GM21381 (cell line): ENCODE data around the gene SLIT3.
"Not testable (repeated sequence)": the region's sequence is repeated elsewhere in the genome, so short reads cannot be mapped to it uniquely, and the experiment has no call there.

Source experiments
- ATAC-seq: cut with Tn5 transposase; IDR thresholded peaks from one replicate; pipeline ENCODE4 v1.9.1; 2021; ENCODE audit warnings: mild to moderate bottlenecking, moderate library complexity; ENCODE audit not compliant: unreplicated experiment

SLIT3 gene

DNA sequence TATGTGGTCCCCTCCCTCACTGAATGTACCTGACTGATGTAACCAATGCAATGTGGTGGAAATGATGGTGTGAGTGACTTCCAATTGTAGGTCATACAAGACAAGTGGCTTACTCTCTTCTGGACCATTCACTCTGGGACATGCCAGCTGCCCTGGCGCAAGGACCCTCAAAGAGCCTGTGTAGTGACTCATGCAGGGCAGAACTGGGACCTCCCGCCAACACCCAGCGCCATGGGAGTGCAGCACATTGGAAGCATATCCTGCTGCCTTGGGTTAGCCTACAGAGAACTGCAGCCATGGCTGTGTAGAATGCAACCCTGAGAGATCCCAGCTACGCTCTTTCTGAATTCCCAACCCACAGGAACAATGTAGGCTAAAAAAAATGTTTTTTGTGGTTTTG is 631.8 kb downstream of the SLIT3 start:
- ATAC-seq: no peak

DNA sequence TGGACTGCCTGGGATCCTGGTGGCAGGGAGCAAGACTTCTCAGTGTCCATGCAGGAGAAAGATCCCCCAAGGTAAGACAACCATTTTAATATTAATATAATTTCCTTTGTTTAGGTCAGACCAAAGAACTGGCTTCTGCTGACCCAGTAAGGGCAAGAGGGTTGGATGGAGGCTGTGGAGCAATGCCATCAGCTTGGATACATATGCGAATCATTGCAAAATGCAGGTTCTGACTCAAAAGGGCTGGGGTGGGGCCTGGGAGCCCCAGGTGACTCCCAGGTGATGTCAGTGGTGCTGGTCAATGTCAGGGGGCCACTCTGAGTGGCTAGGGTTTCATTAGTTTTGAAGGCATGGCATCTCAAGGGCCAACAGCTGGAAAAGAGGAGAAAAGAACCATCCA is 632.9 kb downstream of the SLIT3 start:
- ATAC-seq: no peak

DNA sequence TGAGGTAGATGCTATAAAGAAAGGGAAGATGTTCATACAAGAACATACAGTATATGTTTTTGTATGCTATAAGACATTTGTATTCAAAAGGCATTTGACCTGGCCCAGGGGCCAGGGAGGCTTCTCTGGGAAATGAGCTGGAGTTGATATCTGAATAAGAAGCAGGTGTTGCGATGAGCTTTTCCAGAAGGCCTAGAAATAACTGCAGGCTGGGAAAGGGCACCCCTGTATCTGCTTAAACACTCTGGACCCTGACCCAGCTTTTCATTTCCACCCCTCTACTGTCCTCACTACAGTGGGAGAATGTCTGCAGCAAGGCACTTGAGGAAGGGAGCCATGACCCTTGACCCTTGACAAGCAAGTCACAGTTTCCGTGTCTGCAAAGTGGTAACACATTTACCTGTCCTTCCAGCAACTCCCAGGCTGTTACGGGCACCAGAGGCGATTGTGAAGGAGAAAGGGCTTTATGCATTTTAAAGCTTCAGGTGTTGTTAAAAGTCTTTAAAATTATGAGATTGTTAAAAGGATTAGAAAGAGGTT is 633.6 kb downstream of the SLIT3 start:
- ATAC-seq: no peak

DNA sequence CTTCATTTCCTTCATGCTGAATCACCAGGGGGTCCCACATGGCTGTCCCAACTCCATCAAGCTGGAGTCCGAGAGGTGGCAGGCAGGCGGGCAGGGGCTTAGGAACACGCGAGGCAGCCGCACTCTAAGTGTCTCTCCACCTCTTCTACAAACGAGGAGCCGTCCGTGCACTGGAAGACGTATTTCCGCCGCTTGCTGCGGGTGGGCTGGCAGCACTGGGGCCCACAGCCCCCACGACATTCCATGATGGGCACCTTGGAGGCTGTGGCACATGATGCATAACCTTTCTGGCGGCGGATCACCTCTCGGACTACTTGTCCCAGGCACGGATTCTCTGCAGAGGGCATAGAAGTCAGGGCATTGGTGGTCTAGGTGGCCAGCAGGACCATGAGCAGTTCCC is 634.6 kb downstream of the SLIT3 start:
- no peak for ATAC-seq

DNA sequence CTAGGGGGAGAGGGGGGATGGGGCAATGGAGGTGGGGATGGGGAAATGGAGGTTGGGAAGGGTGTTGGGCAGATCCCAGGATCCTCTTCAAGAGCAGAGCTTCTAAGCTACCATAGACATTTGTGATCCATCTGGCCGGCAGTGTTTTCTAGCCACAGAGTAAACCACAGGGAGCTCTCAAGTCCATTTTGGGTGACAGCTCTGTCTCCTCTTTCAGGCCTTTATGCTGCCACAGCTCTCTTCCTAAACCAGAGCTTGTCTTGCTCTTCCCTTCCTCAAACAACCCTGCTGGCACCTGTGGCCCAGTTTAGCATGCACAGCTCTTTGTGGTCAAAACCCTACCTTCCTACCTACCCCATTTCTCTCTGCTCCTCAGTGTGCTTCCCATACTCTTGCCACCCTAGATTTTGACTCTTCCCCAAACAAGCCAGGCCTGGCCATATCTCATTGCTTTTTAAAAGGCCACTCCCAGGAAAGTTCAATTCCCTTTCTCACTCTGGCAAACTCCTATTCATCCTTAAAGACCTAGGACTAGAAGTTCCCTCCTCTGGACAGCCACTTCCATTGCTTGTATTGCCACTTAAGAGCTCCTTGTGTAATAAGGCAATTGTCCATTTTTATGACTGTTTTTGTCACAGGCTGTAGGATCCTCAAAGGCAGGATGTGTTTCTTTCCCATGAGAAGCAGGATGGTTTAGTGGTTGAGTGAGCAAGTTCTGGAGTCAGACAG is 637.5 kb downstream of the SLIT3 start:
- no peak for ATAC-seq

DNA sequence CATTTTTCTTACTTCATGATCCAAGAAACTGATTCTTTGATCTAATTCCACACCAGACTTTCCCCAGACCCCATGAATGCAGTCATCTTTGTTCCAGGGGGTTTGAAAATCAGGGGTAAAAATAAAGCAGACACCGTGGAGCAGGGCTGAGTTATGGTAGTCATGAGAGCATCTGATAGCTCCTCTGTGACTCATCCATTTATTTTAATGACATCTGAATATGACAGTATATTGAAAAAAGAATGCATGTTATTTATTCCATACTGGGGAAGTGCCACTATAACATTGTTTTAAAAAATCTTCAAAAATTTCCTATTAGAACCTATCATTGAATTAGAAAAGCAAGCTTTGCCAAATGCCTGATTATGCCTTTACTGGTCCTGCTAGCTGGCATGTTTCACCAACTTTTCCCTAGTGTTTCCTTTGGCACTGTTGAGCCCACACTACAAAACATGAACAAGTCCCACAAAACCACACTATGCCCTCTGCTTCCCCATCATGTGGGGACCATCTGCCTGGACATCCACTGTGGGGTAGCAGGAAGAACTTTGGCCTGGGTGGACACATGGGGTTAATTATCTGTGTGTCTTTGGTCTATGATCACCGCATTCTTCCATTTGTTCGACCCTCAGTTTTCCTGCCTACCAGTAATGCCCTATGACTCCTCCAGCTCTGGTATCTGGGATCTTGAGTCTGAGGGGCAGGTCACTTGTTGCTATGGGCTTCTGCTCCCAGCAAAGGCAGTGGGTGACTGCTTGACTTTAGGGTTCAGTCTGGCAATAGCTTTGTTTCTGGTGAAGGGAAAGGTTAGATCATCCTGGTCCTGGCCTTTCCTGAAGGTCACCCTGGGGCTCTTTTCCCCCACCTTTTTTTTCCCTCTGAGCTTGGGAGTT is 639.1 kb downstream of the SLIT3 start:
- no peak for ATAC-seq

DNA sequence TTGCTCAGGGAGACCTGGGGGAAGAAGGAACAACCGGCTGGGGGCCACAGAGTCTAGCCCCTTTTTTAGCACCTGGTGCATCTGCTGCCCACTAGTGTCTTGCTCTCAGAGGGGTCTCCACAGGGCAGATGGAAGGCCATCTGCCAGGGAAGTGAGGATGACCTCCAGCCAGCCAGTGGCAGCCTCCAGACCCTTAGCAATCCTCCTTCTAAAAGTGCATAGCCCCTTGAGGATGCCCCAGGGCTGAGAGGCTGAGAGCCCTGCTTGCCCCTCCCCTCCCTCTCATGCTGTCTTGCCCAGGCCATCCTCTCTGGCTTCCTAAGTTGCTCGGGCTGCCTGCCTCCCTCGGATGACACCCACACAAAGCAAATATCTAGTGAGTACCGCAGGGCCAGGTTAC is 640.2 kb downstream of the SLIT3 start:
- ATAC-seq: no peak

DNA sequence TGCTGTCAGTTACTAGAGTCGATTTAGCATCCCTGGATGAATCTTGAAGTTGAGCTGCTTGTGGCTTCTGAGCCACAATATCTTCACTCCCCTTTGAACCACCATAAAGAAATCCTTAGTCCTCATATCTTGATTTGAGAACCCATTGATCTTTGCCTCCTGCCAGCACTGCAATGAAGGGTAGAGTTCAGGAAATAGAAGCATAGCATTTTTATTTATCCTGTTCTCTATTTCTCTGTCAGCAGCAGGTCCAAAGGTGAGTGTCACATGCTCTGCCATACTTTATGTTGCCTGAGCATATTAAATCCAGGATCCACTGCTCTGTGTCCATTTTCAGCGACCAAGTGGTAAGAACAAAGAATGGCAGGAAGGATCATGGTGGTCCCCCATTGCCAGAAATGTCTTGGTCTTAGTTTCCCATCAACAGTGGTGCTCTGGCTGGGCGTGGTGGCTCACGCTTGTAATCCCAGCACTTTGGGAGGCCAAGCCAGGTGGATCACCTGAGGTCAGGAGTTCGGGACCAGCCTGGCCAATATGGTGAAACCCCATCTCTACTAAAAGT is 641.6 kb downstream of the SLIT3 start:
- ATAC-seq: no peak

DNA sequence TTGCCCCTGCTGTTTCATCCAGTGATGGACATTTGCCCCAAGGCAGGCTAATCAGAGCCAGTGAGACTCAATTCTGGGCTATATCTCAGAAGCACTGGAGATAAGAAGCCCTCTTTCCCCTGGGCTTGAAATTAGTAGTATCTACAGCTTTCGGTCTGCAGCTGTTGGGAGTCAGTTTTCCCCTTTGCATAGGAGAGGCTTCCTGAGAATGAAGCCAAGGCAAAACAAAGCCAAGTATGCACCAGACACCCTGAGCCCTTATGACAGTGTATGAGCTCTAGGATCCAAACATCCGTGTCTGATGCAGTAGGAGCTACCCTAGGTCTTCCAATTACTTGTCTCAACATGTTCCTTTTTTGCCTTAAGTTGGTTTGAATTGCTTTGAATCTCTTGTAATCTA is 642.5 kb downstream of the SLIT3 start:
- ATAC-seq: no peak

DNA sequence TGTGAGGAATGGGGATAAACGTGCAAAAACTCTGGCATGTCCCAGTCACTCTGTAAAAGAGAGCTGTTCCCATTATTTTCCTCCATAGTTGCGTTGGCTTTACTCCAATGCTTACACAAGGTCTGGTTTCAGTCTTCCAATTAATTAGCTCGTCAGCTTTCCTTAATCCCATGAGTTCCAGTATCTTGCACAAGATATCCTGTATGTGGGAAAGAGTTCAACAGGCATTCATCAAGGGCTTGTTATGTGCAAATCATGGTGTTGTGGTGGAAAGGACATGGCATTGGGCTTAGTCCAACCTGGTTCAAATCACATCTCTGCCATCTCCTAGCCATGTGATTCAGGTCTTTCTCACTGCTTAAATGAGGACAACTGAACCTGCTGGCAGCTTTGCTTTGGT is 644.3 kb downstream of the SLIT3 start:
- no peak for ATAC-seq

DNA sequence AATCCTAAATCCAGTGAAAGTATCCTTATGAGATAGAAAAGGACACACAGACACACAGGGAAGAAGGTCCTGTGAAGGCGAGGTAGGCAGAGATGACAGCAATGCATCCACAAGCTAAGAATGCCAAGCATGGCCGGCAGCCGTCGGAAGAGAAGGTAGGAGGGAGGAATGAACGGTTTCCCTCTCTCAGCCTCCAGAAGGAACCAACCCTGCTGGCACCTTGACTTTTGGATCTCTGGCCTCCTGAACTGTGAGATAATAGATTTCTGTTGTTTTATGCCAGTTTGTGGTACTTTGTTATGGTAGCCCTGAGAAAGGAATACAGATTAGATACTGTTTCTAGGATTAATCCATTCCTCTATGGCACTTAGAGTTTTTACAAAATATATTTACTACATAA is 645.6 kb downstream of the SLIT3 start:
- no peak for ATAC-seq

DNA sequence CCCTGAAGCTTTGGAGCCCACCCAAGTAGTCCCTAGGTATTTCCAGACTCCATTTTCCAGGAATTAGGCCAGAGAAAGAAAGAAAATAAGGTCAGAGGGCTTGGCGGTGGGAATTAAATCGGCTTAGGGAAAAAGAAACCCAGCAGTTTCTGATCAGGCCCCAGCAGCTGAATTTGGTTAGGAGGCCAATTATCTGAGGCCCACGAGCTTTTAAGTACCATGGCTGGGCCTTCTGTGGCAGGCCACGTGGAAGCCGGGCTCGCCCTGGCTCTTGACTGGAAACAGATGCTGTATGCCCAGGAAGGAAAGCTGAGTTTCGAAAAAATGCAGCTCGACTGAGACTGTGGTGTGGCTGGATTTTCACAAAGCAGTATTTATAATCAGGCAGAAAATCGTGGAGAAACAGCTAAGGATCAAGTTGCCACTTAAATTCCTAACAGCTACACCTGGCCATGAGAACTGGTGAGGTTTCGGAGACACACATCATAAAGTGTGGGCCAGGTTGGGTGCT is 646.7 kb downstream of the SLIT3 start:
- no peak for ATAC-seq

DNA sequence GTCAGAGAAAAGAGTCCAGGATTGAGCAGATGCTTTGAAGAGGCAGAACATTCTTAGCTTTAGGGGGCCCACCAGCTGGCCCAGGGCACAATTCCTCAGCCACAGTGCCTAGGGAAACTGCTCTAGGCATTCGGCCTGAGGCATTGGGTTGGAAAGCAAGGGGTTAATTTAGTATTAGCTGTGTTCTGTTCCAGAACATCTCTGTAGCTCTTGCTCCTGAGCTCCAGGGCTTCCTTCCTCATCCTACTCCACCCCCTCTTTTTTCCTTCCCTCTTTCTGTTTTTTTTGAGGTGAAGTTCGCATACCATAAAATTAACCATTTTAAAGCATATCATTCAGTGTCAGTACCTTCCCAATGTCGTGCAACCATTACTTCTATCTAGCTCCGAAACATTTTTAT is 647.3 kb downstream of the SLIT3 start:
- no peak for ATAC-seq

DNA sequence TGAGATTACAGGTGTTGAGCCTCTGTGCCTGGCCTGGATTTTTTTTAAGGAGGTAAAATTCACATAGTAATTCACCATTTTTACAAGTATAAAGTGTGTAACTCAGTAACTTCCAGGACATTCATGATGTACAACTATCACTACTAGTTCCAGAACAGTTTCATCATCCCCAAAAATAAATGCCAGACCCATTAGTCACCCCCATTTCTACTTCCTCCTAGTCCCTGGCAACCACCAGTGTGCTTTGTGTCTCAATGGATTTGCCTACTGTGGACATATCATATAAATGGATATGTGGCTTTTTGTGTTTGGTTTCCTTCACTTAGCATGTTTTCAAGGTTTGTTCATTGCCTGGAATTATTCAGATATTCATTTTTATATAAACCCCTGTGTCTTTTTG is 649.3 kb downstream of the SLIT3 start:
- ATAC-seq: no peak

DNA sequence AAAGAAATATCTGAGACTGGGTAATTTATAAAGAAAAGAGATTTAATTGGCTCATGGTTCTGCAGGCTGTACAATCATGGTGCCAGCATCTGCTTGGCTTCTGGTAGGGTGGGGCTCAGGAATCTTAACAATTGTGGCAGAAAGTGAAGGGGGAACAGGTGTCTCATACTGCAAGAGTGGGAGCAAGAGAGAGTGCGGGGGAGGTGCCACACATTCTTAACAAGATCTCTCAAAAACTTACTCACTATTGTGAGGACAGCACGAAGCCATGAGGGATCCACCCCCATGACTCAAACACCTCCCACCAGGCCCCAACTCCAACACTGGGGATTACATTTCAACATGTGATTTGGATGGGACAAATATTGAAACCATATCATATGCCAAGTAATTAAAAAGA is 651.6 kb downstream of the SLIT3 start:
- no peak for ATAC-seq

DNA sequence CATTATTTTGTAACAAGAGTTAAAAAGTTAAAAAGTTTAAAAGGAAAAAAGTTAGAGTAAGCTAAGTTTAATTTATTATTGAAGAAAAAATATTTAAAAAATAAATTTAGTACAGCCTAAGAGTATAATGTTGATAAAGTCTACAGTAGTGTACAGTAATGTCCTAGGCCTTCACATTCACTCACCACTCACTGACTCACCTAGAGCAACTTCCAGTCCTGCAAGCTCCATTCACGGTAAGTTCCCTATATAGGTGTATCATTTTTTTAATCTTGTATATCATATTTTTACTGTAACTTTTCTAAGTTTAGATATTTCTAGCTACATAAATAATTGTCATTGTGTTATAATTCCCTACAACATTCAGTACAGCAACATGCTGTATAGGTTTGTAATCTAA is 652.4 kb downstream of the SLIT3 start:
- ATAC-seq: no peak

DNA sequence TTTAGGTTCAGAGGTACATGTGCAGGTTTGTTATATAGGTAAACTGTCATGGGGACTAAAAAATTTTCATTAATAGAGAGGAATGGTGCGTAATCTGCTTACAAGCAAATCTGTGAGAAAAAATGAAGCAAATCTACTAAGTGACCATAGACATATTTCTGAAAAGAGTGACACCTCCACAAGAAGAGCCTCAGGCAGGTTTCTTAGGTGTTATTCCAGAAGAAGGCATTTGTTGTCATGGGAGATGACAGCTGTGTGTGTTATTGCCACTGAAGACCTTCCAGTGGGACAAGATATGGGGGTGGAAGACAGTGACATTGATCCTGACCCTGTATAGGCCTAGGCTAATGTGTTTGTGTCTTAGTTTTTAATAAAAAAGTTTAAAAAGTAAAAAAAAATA is 652.9 kb downstream of the SLIT3 start:
- ATAC-seq: no peak

DNA sequence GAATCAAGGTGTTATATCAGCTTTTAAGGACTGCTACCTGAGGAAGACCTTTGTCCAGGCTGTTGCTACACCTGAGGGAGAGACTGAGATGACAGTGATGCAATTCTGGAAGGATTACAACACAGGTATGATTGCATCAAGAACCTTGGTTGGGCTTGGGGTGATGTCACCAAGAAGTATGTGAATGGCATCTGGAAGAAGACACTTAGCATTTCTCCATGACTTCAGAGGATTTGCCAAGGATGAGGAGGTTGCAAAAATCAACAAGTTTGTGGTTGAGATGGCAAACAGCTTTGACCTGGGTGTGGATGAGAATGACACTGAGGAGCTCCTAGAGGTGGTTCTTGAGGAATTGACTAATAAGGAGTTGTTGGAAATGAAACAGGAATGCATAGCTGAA is 653.9 kb downstream of the SLIT3 start:
- no peak for ATAC-seq

DNA sequence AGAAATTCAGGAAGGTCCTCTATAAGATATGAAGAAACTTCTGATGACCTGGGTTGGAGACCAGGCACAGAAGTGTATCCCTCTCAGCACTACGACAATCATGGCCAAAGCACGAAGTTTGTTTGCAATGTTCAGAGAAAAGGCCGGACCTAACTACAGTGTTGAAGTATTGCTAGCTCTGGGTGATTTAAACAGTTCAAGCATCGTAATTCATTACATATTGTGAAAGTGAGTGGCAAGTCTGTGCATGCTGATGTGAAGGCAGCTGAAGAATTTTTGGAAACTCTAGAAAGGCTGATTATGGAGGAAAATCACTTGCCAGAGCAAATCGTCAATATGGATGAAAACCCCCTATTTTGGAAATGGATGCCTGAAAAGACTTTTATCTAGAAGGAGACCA is 654.6 kb downstream of the SLIT3 start:
- no peak for ATAC-seq

DNA sequence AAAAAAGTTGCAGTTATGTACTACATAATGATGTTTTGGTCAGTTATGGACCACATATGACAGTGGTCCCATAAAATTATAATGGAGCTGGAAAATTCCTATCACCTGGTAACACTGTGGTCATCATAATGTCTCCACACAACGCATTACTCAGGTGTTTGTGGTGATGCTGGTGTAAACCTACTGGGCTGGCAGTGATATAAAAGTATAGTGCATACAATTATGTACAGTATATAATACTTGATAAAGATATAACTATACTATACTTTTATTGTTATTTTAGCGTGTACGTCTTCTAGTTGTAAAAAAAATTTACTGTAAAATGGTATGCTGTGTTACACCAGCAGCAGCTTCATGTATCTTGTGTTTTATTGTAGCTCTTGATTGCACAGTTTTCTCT is 655.7 kb downstream of the SLIT3 start:
- no peak for ATAC-seq

DNA sequence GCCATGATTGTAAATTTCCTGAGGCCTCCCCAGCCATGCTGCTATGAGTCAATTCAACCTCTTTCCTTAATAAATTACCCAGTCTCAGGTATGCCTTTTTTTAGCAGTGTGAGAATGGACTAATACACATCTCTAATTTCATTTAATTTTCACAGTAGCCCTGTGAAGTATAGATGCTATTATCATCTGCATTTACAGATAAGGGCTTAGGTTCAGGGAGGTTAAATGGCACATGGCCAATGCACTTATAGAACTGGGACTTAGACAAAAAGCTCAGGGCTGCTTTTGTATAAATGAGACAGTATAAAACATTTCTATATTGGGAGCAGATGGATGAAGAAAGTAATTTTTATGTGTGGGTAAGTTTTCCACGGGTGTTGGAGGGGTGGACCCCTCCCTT is 658.9 kb downstream of the SLIT3 start:
- ATAC-seq: no peak

DNA sequence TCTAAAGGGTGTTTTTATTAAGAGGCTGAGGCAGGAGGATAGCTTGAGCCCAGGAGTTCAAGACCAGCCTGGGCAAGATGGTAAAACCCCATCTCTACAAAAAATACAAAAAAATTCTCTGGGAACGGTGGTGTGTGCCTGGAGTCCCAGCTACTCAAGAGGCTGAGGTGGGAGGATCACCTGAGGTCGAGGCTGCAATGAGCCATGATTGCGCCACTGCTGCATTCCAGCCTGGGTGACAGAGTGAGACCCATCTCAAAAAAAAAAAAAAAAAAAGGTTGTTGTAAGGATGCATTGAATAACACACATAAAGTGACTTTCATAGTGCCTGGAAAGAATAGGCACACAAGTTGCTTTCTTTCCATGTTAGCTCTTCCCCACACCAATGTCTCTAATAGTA is 662.1 kb downstream of the SLIT3 start:
- ATAC-seq: not testable (repeated sequence)
